ENCODE data around the gene RSPO4.

- TF ChIP-seq CTCF (IDR thresholded peaks at IDR 0.05) (peak; percentile 89 to 95 (median 89)), POLR2A (IDR thresholded peaks at IDR 0.05; ENCODE audit: low read depth) (no peak), POLR2AphosphoS5 (IDR thresholded peaks at IDR 0.05) (no peak)
Measured at GRCh38 chr20:956330-956951, 45.7 kb downstream of the RSPO4 start.
